ENCODE measurements around the gene PRR5.
A peak's percentile ranks its signal among the peaks of the same experiment; 100 is the strongest.

The PRR5 gene

GRCh38 chr22:44719586-44720368 is 17.8 kb downstream of the PRR5 start:
- DNase-seq: no peak

GRCh38 chr22:44721213-44721612 is 19.2 kb downstream of the PRR5 start:
- DNase-seq: no peak

GRCh38 chr22:44722611-44723010 is 20.6 kb downstream of the PRR5 start:
- no peak for DNase-seq

- peak; percentile 54 for DNase-seq
Measured at GRCh38 chr22:44723801-44724200, 21.8 kb downstream of the PRR5 start.

- DNase-seq: no peak
Measured at GRCh38 chr22:44724416-44724815, 22.4 kb downstream of the PRR5 start.

- DNase-seq: no peak
Measured at GRCh38 chr22:44724859-44725258, 22.9 kb downstream of the PRR5 start.

- DNase-seq: no peak
Measured at GRCh38 chr22:44726439-44726838, 24.4 kb downstream of the PRR5 start.

GRCh38 chr22:44727148-44727547 is 25.1 kb downstream of the PRR5 start:
- DNase-seq: no peak

GRCh38 chr22:44727709-44728108 is 25.7 kb downstream of the PRR5 start:
- DNase-seq: no peak

- no peak for DNase-seq
Measured at GRCh38 chr22:44728761-44729324, 26.8 kb downstream of the PRR5 start.

GRCh38 chr22:44729391-44730021 is 27.5 kb downstream of the PRR5 start:
- no peak for DNase-seq

- DNase-seq: no peak
Measured at GRCh38 chr22:44730022-44730393, 28.0 kb downstream of the PRR5 start.

GRCh38 chr22:44730490-44731356 is 28.7 kb downstream of the PRR5 start:
- no peak for DNase-seq

- DNase-seq: no peak
Measured at GRCh38 chr22:44731357-44731970, 29.5 kb downstream of the PRR5 start.

- no peak for DNase-seq
Measured at GRCh38 chr22:44732017-44732561, 30.1 kb downstream of the PRR5 start.

- no peak for DNase-seq
Measured at GRCh38 chr22:44732661-44733060, 30.7 kb downstream of the PRR5 start.

GRCh38 chr22:44733426-44734106 is 31.6 kb downstream of the PRR5 start:
- DNase-seq: no peak

- DNase-seq: no peak
Measured at GRCh38 chr22:44734278-44734677, 32.3 kb downstream of the PRR5 start.

- DNase-seq: no peak
Measured at GRCh38 chr22:44734801-44735517, 33.0 kb downstream of the PRR5 start.

- peak; percentile 76 for DNase-seq
Measured at GRCh38 chr22:44735518-44736428, 33.8 kb downstream of the PRR5 start.

Measured in RPMI8226 (cell line).